Stomach (tissue), 9 donors: ENCODE results near the gene GDF11. TPM values are rescaled to one million over a fixed set of nuclear protein-coding genes. Genes with fewer than 3 reads are reported as not detected.

ENCODE experiments used
- DNase-seq, 2 donors: peaks; one replicate each; pipeline versions ENCODE4 v3.0.0 to v3.0.0-alpha.2; 2013 to 2019
- H3K27ac ChIP-seq, 5 donors: fragments of 200-600 bp in 4 of 5; sonication (generic) in 4 of 5; one replicate each; pipeline ENCODE4 v1.5.1; 2013 to 2019; ENCODE audit warnings: mild to moderate bottlenecking in 1 of 5, moderate library complexity in 1 of 5
- H3K27me3 ChIP-seq, 3 donors: fragments of 200-600 bp; sonication (generic); one replicate each; pipeline ENCODE4 v1.5.1; 2017 to 2019; ENCODE audit warnings: mixed run types in 1 of 3
- H3K36me3 ChIP-seq, 4 donors: fragments of 200-600 bp; sonication (generic); 1 replicate in 3 of 4; 2 replicates in 1 of 4; pipeline ENCODE4 v1.5.1; 2016 to 2019
- H3K4me1 ChIP-seq, 4 donors: fragments of 200-600 bp; sonication (generic); one replicate each; pipeline ENCODE4 v1.5.1; 2016 to 2019
- H3K4me3 ChIP-seq, 4 donors: fragments of 200-600 bp; sonication (generic) in 3 of 4; one replicate each; pipeline ENCODE4 v1.5.1; 2016 to 2019; ENCODE audit warnings: mild to moderate bottlenecking in 1 of 4
- H3K9me3 ChIP-seq, 4 donors: fragments of 200-600 bp; sonication (generic); one replicate each; pipeline ENCODE4 v1.5.1; 2016 to 2019
- EP300 ChIP-seq: sonication (generic); formaldehyde crosslinking; IDR thresholded peaks from one replicate; pipeline ENCODE4 v1.6.1; 2017; ENCODE audit warnings: antibody characterized with exemption
- POLR2A ChIP-seq, 4 donors: fragments of 450-650 bp; IDR thresholded peaks; one replicate each; pipeline ENCODE4 v1.6.1; 2016; ENCODE audit warnings: antibody characterized with exemption in 4 of 4, control low read depth in 2 of 4, mild to moderate bottlenecking in 1 of 4, moderate library complexity in 1 of 4
- POLR2AphosphoS5 ChIP-seq, 3 donors: sonication (generic); formaldehyde crosslinking; IDR thresholded peaks; one replicate each; pipeline ENCODE4 v1.6.1; 2016; ENCODE audit warnings: antibody characterized with exemption in 3 of 3
- WGBS, 5 donors: extraction: QIAGEN DNeasy Blood & Tissue Kit in 3 of 5; methylation state at CpG; one replicate each; pipeline versions ENCODE4 v1.1.5 to v1.1.7; 2013 to 2018; 5-methylcytosine and 5-hydroxymethylcytosine counted together
- intact Hi-C: fragments of 100-400 bp; cut with DNase I; formaldehyde crosslinking; loops from one replicate; pipeline ENCODE4 v1.15.1; 2023; ENCODE audit warnings: low total_unique reads
- polyA plus RNA-seq, 3 donors: library from polyadenylated mRNA; stranded (reverse); fragments of 200-250 nt; gene quantifications; one replicate each; pipeline ENCODE4 v1.2.3, GENCODE V29; 2013
- total RNA-seq, 5 donors: library from RNA; depleted of rRNA; stranded (reverse); fragments of >200 nt; gene quantifications; one replicate each; pipeline versions ENCODE4 v1.1.0 to v1.2.3, GENCODE V29; 2014 to 2016
- TF ChIP-seq, protein P1 (sequence below), 7 experiments: fragments of 450-650 bp in 4 of 7; fragments of 200-600 bp in 3 of 7; sonication (generic) in 3 of 7; IDR thresholded peaks; one replicate each; pipeline ENCODE4 v1.5.1; 2016 to 2019; ENCODE audit warnings: antibody characterized with exemption in 7 of 7, control low read depth in 2 of 7, mild to moderate bottlenecking in 1 of 7
- donor health status: healthy with polysubstance abuse.
- donor health status: Bipolar disorder and iron deficiency.
- donor health status: healthy.

GDF11 gene
- total and polyA plus RNA-seq, 8 donors, result 0.29 to 6.5 (median 2.6) TPM

DNA sequence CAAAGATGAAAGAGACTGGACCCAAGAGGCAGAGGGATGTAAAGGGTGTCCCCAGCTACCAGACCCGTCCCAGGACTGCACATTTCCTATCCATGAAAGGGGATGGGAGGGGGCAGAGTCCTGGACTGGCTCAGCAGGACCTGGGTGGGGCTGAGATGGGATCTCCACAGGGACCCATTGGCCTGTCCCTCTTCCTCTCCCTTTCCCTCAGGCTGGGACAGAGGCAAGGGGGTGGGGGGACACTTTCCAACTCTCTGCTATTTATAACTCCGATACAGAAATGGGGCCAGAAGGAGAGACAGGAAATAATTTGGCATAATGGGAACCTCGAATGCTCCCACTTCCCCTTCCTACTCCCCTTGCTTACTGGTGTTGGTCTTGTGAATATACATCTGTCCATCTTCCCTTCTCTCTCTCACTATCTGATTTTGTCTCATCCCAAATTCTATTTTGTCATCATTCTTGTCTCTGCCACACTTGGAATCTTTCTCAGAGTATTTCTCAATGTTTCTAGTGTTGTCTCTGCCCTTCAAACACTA, 34.2 kb upstream of the GDF11 start:
- H3K27me3 ChIP-seq, result peaks cover 0 to 34% (median 0%) of the 10 kb centered on the region in 3 donors
- no peak for TF ChIP-seq EP300
- TF ChIP-seq POLR2A (IDR thresholded peaks at IDR 0.05), result no peak
- TF ChIP-seq POLR2AphosphoS5 (IDR thresholded peaks at IDR 0.05), result no peak
- TF ChIP-seq, protein P1, sequence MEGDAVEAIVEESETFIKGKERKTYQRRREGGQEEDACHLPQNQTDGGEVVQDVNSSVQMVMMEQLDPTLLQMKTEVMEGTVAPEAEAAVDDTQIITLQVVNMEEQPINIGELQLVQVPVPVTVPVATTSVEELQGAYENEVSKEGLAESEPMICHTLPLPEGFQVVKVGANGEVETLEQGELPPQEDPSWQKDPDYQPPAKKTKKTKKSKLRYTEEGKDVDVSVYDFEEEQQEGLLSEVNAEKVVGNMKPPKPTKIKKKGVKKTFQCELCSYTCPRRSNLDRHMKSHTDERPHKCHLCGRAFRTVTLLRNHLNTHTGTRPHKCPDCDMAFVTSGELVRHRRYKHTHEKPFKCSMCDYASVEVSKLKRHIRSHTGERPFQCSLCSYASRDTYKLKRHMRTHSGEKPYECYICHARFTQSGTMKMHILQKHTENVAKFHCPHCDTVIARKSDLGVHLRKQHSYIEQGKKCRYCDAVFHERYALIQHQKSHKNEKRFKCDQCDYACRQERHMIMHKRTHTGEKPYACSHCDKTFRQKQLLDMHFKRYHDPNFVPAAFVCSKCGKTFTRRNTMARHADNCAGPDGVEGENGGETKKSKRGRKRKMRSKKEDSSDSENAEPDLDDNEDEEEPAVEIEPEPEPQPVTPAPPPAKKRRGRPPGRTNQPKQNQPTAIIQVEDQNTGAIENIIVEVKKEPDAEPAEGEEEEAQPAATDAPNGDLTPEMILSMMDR (IDR thresholded peaks at IDR 0.05), result no peak
- intact Hi-C loops, result no loop called here
- H3K36me3 ChIP-seq, result no peaks in the 10 kb centered on the region
- peak overlapping the region in 4 of 5 donors; percentile 75 to 89 (median 82) for H3K27ac ChIP-seq
- H3K4me1 ChIP-seq, result peaks cover 22 to 52% (median 36%) of the 10 kb centered on the region in 4 donors
- WGBS, 5 donors, result 8 to 25% (median 23%) methylated on average over 3 of the region's 3 CpGs
- peak overlapping the region; percentile 68 to 79 (median 73) for H3K4me3 ChIP-seq
- no peaks in the 10 kb centered on the region for H3K9me3 ChIP-seq
- peak in 1 of 2 donors; percentile 38 for DNase-seq

GRCh38 chr12:55711786-55712553, 31.0 kb upstream of the GDF11 start:
- TF ChIP-seq, protein P1 (IDR thresholded peaks at IDR 0.05), result no peak
- TF ChIP-seq POLR2AphosphoS5 (IDR thresholded peaks at IDR 0.05) (no peak), POLR2A (IDR thresholded peaks at IDR 0.05) (no peak), EP300 (no peak)

GRCh38 chr12:55712700-55713415, 30.1 kb upstream of the GDF11 start:
- 30 to 73% (median 32%) methylated on average over 1 of the region's 1 CpG for WGBS, 5 donors
- H3K27ac ChIP-seq, result peak overlapping the region in 4 of 5 donors; percentile 32 to 89 (median 60)
- TF ChIP-seq EP300, result no peak
- TF ChIP-seq, protein P1 (IDR thresholded peaks at IDR 0.05), result no peak
- no peak for TF ChIP-seq POLR2AphosphoS5 (IDR thresholded peaks at IDR 0.05)
- TF ChIP-seq POLR2A (IDR thresholded peaks at IDR 0.05), result no peak

More at GRCh38 chr12:55711786-55712553, 31.0 kb upstream of the GDF11 start:
- intact Hi-C loops, result no loop called here
- H3K27me3 ChIP-seq, result peaks cover 0 to 26% (median 0%) of the 10 kb centered on the region in 3 donors
- H3K36me3 ChIP-seq, result no peaks in the 10 kb centered on the region
- H3K27ac ChIP-seq, result peak overlapping the region in 4 of 5 donors; percentile 32 to 89 (median 60)
- DNase-seq, result peak in 1 of 2 donors; percentile 67
- no peak overlapping the region for H3K4me3 ChIP-seq
- WGBS, 5 donors, result 60 to 84% (median 80%) methylated on average over 4 of the region's 4 CpGs
- peaks cover 36 to 61% (median 47%) of the 10 kb centered on the region in 4 donors for H3K4me1 ChIP-seq
- no peaks in the 10 kb centered on the region for H3K9me3 ChIP-seq

DNA sequence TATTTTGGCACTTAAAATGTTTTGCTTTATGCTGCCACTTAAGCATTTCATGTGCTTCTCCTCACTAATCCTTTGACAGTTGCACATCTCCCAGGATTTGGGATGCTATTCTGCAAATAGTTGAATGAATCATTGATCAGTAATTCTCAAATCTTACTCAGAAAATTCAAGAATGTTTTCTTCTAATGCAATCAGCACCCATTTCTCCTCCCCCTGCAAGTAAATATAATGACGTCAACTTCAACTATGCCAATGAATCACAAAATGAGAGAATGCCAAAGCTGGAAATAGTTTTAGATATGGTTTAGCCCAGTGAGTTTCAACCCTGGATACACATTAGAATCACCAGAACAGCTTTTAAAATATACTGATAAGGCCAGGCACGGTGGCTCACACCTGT, 29.2 kb upstream of the GDF11 start:
- H3K9me3 ChIP-seq, result no peaks in the 10 kb centered on the region
- no peak for DNase-seq
- H3K36me3 ChIP-seq, result no peaks in the 10 kb centered on the region
- H3K27ac ChIP-seq, result peak overlapping the region in 3 of 5 donors; percentile 53 to 89 (median 68)
- 26 to 47% (median 42%) methylated on average over 2 of the region's 2 CpGs for WGBS, 5 donors
- peaks cover 40 to 63% (median 47%) of the 10 kb centered on the region in 4 donors for H3K4me1 ChIP-seq
- TF ChIP-seq POLR2A (IDR thresholded peaks at IDR 0.05) (no peak), EP300 (no peak), POLR2AphosphoS5 (IDR thresholded peaks at IDR 0.05) (peak in 1 of 3 donors; percentile 37)
- TF ChIP-seq, protein P1 (IDR thresholded peaks at IDR 0.05), result no peak
- no peak overlapping the region for H3K4me3 ChIP-seq
- intact Hi-C loops, result no loop called here
- peaks cover 0 to 9% (median 0%) of the 10 kb centered on the region in 3 donors for H3K27me3 ChIP-seq

More at GRCh38 chr12:55712700-55713415, 30.1 kb upstream of the GDF11 start:
- H3K4me3 ChIP-seq, result no peak overlapping the region
- H3K4me1 ChIP-seq, result peaks cover 40 to 63% (median 47%) of the 10 kb centered on the region in 4 donors
- H3K9me3 ChIP-seq, result no peaks in the 10 kb centered on the region
- H3K36me3 ChIP-seq, result no peaks in the 10 kb centered on the region
- H3K27me3 ChIP-seq, result peaks cover 0 to 18% (median 0%) of the 10 kb centered on the region in 3 donors
- intact Hi-C loops, result no loop called here
- no peak for DNase-seq
